SK-N-SH treated with all-trans-retinoic acid at 6 μM for 48 hours (cell line): ENCODE measurements around the gene ERICH4.
"Not testable (repeated sequence)": the region's sequence is repeated elsewhere in the genome, so short reads cannot be mapped to it uniquely, and the experiment has no call there.

Experiments used
- ATAC-seq: fragments of 200-7000 bp; cut with Tn5 transposase; 3 replicates; pipeline ENCODE4 v1.9.1; 2020; ENCODE audit warnings: mild to moderate bottlenecking, moderate library complexity
- ARNTL ChIP-seq: fragments of 450-650 bp; formaldehyde crosslinking; IDR thresholded peaks from 2 replicates; pipeline ENCODE4 v1.5.0; 2020; ENCODE audit warnings: low read depth, mild to moderate bottlenecking, moderate library complexity, borderline replicate concordance
- BACH2 ChIP-seq: fragments of 250-450 bp; sonication (Bioruptor Pico); IDR thresholded peaks from 2 replicates; pipeline ENCODE4 v1.9.0; 2021; ENCODE audit warnings: mild to moderate bottlenecking, borderline replicate concordance
- CREB5 ChIP-seq: fragments of 250-450 bp; sonication (Bioruptor Pico); IDR thresholded peaks from 2 replicates; pipeline ENCODE4 v1.5.1; 2020; ENCODE audit warnings: low read depth, mild to moderate bottlenecking, moderate library complexity
- CSDC2 ChIP-seq: fragments of 250-450 bp; sonication (Bioruptor Pico); IDR thresholded peaks from 2 replicates; pipeline ENCODE4 v1.5.0; 2020; ENCODE audit warnings: mild to moderate bottlenecking, moderate library complexity
- CSRNP3 ChIP-seq: fragments of 250-450 bp; sonication (Bioruptor Pico); IDR thresholded peaks from 2 replicates; pipeline ENCODE4 v1.5.1; 2021; ENCODE audit warnings: mild to moderate bottlenecking, moderate library complexity
- ESRRG ChIP-seq: fragments of 250-450 bp; sonication (Bioruptor Pico); IDR thresholded peaks from 2 replicates; pipeline ENCODE4 v1.6.1; 2021; ENCODE audit warnings: mild to moderate bottlenecking
- ISL1 ChIP-seq: fragments of 250-450 bp; sonication (Bioruptor Pico); IDR thresholded peaks from 2 replicates; pipeline ENCODE4 v2.1.2; 2022; ENCODE audit warnings: mild to moderate bottlenecking, moderate library complexity
- OSR1 ChIP-seq: fragments of 250-450 bp; sonication (Bioruptor Pico); IDR thresholded peaks from 2 replicates; pipeline ENCODE4 v1.8.0; 2022; ENCODE audit warnings: moderate library complexity, mild to moderate bottlenecking, inconsistent platforms
- PATZ1 ChIP-seq: fragments of 250-450 bp; sonication (Bioruptor Pico); IDR thresholded peaks from 2 replicates; pipeline ENCODE4 v1.8.0; 2020; ENCODE audit warnings: mild to moderate bottlenecking, moderate library complexity, borderline replicate concordance
- POU6F1 ChIP-seq: fragments of 250-450 bp; sonication (Bioruptor Pico); IDR thresholded peaks from 2 replicates; pipeline ENCODE4 v1.8.0; 2021; ENCODE audit warnings: low read depth, mild to moderate bottlenecking, moderate library complexity, borderline replicate concordance
- PPARA ChIP-seq: fragments of 250-450 bp; sonication (Bioruptor Pico); IDR thresholded peaks from 2 replicates; pipeline ENCODE4 v1.5.0; 2020; ENCODE audit warnings: mild to moderate bottlenecking, borderline replicate concordance
- RARB ChIP-seq: fragments of 250-450 bp; sonication (Bioruptor Pico); IDR thresholded peaks from 2 replicates; pipeline ENCODE4 v1.8.0; 2021; ENCODE audit warnings: mild to moderate bottlenecking, moderate library complexity
- SNAI2 ChIP-seq: fragments of 250-450 bp; sonication (Bioruptor Pico); IDR thresholded peaks from 2 replicates; pipeline ENCODE4 v1.5.0; 2020; ENCODE audit warnings: mild to moderate bottlenecking, moderate library complexity
- TOX ChIP-seq: fragments of 250-450 bp; sonication (Bioruptor Pico); IDR thresholded peaks from 2 replicates; pipeline ENCODE4 v1.8.0; 2021; ENCODE audit warnings: mild to moderate bottlenecking, moderate library complexity, borderline replicate concordance
- TSHZ2 ChIP-seq: fragments of 250-450 bp; sonication (Bioruptor Pico); IDR thresholded peaks from 2 replicates; pipeline ENCODE4 v1.5.0; 2020; ENCODE audit warnings: mild to moderate bottlenecking, moderate library complexity
- ZC3H10 ChIP-seq: fragments of 250-450 bp; sonication (Bioruptor Pico); IDR thresholded peaks from 2 replicates; pipeline ENCODE4 v1.5.1; 2021; ENCODE audit warnings: mild to moderate bottlenecking, moderate library complexity
- ZFP3 ChIP-seq: fragments of 250-450 bp; sonication (Bioruptor Pico); IDR thresholded peaks from 2 replicates; pipeline ENCODE4 v1.5.0; 2020; ENCODE audit warnings: mild to moderate bottlenecking, moderate library complexity
- ZFP30 ChIP-seq: fragments of 450-650 bp; formaldehyde crosslinking; IDR thresholded peaks from 2 replicates; pipeline ENCODE4 v1.5.0; 2022; ENCODE audit warnings: mild to moderate bottlenecking, moderate library complexity
- ZNF8 ChIP-seq: fragments of 450-650 bp; formaldehyde crosslinking; IDR thresholded peaks from 2 replicates; pipeline ENCODE4 v1.5.0; 2020; ENCODE audit warnings: mild to moderate bottlenecking, moderate library complexity

The ERICH4 gene

GRCh38 chr19:41455936-41456335 is 13.0 kb downstream of the ERICH4 start:
- no peak for ATAC-seq
- TF ChIP-seq ISL1 (no peak), SNAI2 (CRISPR knock-in tag) (no peak), OSR1 (no peak), ZFP3 (CRISPR knock-in tag) (no peak), ZNF8 (CRISPR knock-in tag) (no peak), ARNTL (CRISPR knock-in tag) (no peak), ZC3H10 (CRISPR knock-in tag) (no peak), CSDC2 (CRISPR knock-in tag) (no peak)

- peak; percentile 28; the same call in 1 of the 3 replicates for ATAC-seq
- TF ChIP-seq POU6F1 (CRISPR knock-in tag) (no peak), ESRRG (CRISPR knock-in tag) (no peak), OSR1 (no peak), RARB (CRISPR knock-in tag) (no peak), TSHZ2 (no peak), ISL1 (no peak), SNAI2 (CRISPR knock-in tag) (no peak), TOX (no peak), ARNTL (CRISPR knock-in tag) (no peak), ZC3H10 (CRISPR knock-in tag) (no peak), CREB5 (CRISPR knock-in tag) (no peak)
- TF ChIP-seq, all 23 proteins: peak for 0
Measured at GRCh38 chr19:41456342-41456918, 13.5 kb downstream of the ERICH4 start.

- TF ChIP-seq SNAI2 (CRISPR knock-in tag) (no peak), BACH2 (CRISPR knock-in tag) (no peak), ZFP3 (CRISPR knock-in tag) (no peak), OSR1 (no peak), PPARA (CRISPR knock-in tag) (no peak), ARNTL (CRISPR knock-in tag) (no peak), RARB (CRISPR knock-in tag) (no peak), CSRNP3 (no peak), ZFP30 (CRISPR knock-in tag) (no peak), ISL1 (no peak), TOX (no peak)
- ATAC-seq: no peak
Measured at GRCh38 chr19:41457241-41457640, 14.3 kb downstream of the ERICH4 start.

- TF ChIP-seq ESRRG (CRISPR knock-in tag): no peak
- no peak for TF ChIP-seq CREB5 (CRISPR knock-in tag)
- TF ChIP-seq OSR1: no peak
- no peak for TF ChIP-seq PATZ1 (CRISPR knock-in tag)
- no peak for TF ChIP-seq PPARA (CRISPR knock-in tag)
- no peak for TF ChIP-seq POU6F1 (CRISPR knock-in tag)
- ATAC-seq: no peak
Measured at GRCh38 chr19:41462497-41462896, 19.5 kb downstream of the ERICH4 start.

GRCh38 chr19:41463257-41464256 is 20.6 kb downstream of the ERICH4 start:
- not testable (repeated sequence) for ATAC-seq
